IPS-18a (cell line): ENCODE measurements around the gene TMEM151A.

Experiments
- H3K27ac ChIP-seq: one replicate; pipeline ENCODE4 v1.5.1; 2013; ENCODE audit warnings: low read length
- H3K27me3 ChIP-seq: one replicate; pipeline ENCODE4 v1.6.1; 2013; ENCODE audit warnings: mild to moderate bottlenecking, low read length; ENCODE audit not compliant: control insufficient read depth, insufficient read depth
- H3K36me3 ChIP-seq: one replicate; pipeline ENCODE4 v1.6.1; 2013; ENCODE audit warnings: low read depth, low read length; ENCODE audit not compliant: control insufficient read depth
- H3K4me1 ChIP-seq: one replicate; pipeline ENCODE4 v1.6.1; 2013; ENCODE audit warnings: low read depth, low read length; ENCODE audit not compliant: control insufficient read depth
- H3K4me3 ChIP-seq: one replicate; pipeline ENCODE4 v1.5.1; 2013; ENCODE audit warnings: low read length
- H3K9ac ChIP-seq: one replicate; pipeline ENCODE4 v1.6.1; 2013; ENCODE audit warnings: mild to moderate bottlenecking, low read length, moderate library complexity
- H3K9me3 ChIP-seq: one replicate; pipeline ENCODE4 v1.6.1; 2013; ENCODE audit warnings: low read depth, low read length; ENCODE audit not compliant: control insufficient read depth

Gene TMEM151A

DNA sequence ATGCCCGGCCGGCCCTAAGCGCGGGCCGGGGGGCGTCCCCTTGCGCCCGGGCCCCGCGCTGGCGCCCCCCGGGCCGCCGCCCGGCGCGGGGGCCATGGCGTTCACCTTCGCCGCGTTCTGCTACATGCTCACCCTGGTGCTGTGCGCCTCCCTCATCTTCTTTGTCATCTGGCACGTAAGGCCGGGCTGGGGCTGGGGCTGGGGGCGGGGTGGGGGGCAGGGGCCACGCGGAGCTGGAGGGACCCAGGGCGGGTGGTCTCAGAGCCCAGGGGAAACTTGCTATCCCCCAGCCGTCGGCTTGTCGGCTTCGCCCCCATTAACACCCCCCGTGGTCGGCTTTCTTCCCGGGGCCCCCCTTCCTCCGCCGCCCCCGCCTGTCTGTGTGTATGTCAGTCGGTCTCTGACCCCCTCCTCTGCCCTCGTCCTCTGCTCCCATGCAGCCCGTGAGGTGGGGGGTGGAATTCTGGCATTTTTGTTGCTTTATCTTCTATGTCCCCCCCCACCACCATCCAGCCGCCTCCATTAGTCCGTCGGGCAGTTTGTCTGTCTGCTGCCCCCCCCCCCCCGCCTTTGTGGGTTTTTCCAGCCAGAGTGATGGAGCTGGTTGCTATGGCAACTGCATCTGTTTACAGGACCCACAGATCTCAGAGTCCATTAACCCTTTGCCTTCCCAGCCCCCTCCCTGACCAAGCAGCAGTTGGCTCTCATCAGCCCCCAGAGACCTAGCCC lies 13.2 kb upstream of the TMEM151A start:
- no peaks in the 10 kb centered on the region for H3K9me3 ChIP-seq
- H3K36me3 ChIP-seq: peaks cover 15% of the 10 kb centered on the region
- H3K4me3 ChIP-seq: peak overlapping the region; percentile 35
- peaks cover 12% of the 10 kb centered on the region for H3K4me1 ChIP-seq
- H3K27me3 ChIP-seq: no peaks in the 10 kb centered on the region
- peak overlapping the region; percentile 51 for H3K9ac ChIP-seq
- no peak overlapping the region for H3K27ac ChIP-seq

DNA sequence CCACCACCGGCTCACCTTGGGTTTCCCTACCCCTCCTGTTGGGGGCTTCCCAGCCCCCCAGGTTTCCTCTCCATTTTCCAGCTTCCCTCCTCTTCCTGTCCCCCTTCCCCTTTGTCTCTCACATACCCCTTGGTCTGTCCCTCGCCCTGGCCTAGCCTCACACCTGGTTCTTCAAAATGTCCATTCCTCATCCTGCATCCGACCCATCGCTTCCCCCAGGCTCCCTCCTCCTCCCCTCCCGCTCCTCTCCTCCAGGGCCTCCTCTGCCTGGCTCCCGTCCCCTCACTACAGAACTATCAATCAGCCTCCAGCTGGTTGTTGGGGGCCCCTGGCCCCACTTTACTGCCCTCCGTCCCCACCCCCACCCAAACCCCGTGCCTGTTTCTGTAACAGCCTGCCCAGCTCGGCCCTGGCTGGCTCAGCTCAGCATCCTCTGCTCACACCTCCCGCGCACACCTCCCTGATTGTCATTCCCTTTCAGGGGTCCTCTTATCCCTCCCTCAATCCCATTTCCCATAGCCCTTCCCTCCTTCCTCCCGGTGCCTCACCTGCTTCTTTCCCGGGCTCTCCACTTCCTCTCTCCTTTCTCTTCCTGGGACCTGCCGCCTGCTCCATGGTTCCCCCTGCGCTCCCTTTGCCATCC lies 12.5 kb upstream of the TMEM151A start:
- peak overlapping the region; percentile 51 for H3K9ac ChIP-seq
- H3K4me3 ChIP-seq: peak overlapping the region; percentile 35
- H3K9me3 ChIP-seq: no peaks in the 10 kb centered on the region
- no peak overlapping the region for H3K27ac ChIP-seq
- peaks cover 10% of the 10 kb centered on the region for H3K36me3 ChIP-seq
- no peaks in the 10 kb centered on the region for H3K27me3 ChIP-seq
- H3K4me1 ChIP-seq: peaks cover 12% of the 10 kb centered on the region

DNA sequence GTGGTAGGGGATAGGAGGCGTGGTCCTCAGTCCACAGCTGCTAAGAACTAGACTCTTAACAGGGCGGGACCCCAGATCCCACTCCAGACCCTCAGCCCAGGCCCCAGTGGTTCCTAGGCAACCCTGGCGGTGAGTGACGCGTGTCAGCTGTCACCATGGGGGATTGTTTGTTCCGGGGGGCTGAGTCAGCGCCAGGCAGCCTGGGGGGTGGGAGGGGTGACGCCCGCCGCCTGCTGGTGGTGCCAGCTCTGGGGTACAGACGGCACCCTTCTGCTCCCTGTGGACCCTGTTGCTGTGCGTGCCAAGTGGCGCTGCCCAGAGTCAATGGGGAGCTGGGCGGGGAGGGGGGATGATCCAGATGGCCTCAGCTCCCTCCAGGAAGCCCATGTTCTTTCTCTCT lies 11.3 kb upstream of the TMEM151A start:
- H3K9me3 ChIP-seq: no peaks in the 10 kb centered on the region
- H3K27ac ChIP-seq: no peak overlapping the region
- no peaks in the 10 kb centered on the region for H3K27me3 ChIP-seq
- peaks cover 2% of the 10 kb centered on the region for H3K36me3 ChIP-seq
- peaks cover 12% of the 10 kb centered on the region for H3K4me1 ChIP-seq
- no peak overlapping the region for H3K9ac ChIP-seq
- H3K4me3 ChIP-seq: no peak overlapping the region

DNA sequence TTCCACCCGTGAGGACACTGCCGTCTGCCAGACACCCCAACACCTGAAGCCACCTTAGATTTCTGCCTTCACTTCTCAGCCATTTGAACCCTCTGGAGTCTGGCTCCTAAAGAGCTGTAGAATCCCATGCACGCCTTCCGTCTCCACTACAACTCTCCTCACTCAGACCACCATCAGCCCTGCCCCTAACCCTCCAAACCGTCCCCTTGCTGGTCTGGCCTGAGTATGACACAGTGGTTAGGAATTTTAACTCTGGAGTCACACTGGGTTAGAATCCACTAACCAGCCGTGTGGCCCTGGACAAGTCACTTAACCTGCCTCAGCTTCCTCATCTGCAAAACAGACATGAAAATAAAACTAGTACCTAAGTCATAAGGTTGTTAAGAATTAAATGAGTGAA lies 10.7 kb upstream of the TMEM151A start:
- Histone ChIP-seq H3K27ac (no peak overlapping the region), H3K9me3 (no peaks in the 10 kb centered on the region), H3K36me3 (no peaks in the 10 kb centered on the region), H3K4me3 (no peak overlapping the region), H3K9ac (no peak overlapping the region), H3K27me3 (no peaks in the 10 kb centered on the region), H3K4me1 (peaks cover 12% of the 10 kb centered on the region)

DNA sequence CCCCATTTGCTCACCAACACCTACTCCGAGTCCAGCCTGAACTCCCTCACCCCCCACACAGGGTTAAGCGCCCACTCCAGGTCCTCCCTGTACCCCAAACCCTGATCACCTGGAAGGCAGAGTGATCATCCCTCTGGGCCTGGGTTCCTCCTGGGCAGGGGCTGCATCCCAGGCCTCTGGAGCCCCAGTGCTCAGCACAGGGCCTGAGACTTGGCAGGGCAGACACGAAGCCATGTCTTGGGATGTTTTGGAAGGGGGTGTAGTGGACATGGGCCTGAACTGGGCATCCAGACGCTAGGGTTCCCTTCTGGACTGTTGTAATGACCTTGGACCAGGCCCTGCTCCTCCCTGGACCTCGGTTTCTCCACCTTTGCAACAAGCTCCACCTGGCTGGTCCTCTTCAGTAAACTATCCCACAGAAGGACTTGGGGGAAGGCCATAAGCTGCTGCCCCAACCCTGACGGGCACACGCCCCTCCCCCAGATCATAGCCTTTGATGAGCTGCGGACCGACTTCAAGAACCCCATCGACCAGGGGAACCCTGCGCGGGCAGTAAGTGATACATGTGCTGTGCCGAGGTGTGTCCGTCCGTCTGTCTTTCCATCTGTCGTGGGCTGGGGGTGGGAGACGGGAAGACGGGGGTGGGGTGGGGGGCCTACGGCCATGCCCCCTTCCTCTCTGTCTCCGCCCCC lies 9.8 kb upstream of the TMEM151A start:
- Histone ChIP-seq H3K4me3 (no peak overlapping the region), H3K27ac (no peak overlapping the region), H3K36me3 (no peaks in the 10 kb centered on the region), H3K27me3 (no peaks in the 10 kb centered on the region), H3K4me1 (peaks cover 12% of the 10 kb centered on the region), H3K9ac (no peak overlapping the region), H3K9me3 (no peaks in the 10 kb centered on the region)

DNA sequence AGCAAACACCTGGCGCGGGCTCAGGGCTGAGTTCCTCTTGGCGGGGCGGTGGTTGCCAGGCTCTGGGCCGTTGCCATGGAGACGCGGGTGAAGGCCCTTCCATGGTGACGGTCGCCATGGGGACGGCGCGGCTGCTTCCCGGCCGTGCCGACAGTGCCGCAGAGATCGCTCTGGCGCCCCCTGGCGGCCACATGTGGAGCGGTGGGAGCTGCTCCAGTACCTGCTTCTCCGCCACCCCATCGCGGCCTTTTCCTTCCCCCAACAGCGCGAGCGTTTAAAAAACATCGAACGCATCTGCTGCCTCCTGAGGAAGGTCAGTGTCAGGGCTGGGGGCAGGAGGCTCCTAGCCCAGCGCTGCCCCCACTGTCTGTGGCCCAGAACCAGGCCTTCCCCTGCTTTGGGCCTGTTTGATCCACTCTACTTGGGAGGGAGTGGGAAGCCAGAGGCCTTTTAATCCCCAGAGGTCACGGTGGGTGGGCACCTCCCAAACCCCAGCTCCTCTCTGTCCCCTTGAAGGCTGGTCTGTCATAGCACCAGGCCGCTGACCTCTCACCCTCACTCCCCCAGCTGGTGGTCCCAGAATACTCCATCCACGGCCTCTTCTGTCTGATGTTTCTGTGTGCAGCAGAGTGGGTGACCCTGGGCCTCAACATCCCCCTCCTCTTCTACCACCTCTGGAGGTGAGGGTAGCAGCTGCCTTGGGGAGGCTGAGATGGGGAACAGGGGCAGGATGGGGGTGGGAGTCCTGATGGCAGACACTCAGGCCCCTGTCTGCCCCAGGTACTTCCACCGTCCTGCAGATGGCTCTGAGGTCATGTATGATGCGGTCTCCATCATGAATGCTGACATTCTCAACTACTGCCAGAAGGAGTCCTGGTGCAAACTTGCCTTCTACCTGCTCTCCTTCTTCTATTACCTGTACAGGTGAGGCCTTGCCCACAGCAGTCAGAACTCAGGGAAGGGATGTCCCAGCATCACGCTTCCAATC lies 8.9 kb upstream of the TMEM151A start:
- Histone ChIP-seq H3K36me3 (no peaks in the 10 kb centered on the region), H3K4me3 (no peak overlapping the region), H3K27me3 (no peaks in the 10 kb centered on the region), H3K4me1 (peaks cover 12% of the 10 kb centered on the region), H3K9me3 (no peaks in the 10 kb centered on the region), H3K27ac (no peak overlapping the region), H3K9ac (no peak overlapping the region)

DNA sequence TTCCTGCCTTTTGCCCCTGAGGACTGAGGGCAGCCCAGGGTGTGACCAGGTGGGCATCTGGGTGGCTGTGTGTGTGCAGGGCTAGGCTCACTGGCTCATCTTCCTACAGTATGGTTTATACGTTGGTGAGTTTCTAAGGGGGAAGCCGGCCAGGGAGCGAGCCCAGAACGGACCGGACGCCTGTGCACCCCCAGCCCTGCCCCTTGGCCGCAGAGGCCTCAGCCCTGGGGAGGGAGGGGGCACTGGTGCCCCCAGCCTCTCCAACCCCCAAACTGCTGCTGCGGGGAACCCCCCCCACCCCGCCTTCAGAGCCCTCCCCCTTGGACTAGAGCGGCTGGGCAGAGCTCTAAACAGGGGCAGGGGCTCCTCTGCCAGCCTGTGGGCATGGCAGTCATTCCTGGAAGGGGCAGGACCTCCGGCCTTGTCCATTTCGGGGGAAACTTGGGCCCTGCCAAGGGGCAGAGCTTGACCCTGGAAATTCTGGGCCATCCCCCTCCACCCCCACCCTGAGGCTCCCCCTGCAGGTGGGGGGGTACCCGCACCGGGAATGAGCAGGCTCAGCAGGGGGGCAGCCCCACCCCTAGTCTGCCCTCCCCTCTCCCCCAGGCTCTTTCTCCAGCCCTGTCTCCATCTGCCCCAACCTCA lies 8.1 kb upstream of the TMEM151A start:
- Histone ChIP-seq H3K4me3 (no peak overlapping the region), H3K27ac (no peak overlapping the region), H3K27me3 (no peaks in the 10 kb centered on the region), H3K9ac (no peak overlapping the region), H3K4me1 (peaks cover 12% of the 10 kb centered on the region), H3K36me3 (no peaks in the 10 kb centered on the region), H3K9me3 (no peaks in the 10 kb centered on the region)

DNA sequence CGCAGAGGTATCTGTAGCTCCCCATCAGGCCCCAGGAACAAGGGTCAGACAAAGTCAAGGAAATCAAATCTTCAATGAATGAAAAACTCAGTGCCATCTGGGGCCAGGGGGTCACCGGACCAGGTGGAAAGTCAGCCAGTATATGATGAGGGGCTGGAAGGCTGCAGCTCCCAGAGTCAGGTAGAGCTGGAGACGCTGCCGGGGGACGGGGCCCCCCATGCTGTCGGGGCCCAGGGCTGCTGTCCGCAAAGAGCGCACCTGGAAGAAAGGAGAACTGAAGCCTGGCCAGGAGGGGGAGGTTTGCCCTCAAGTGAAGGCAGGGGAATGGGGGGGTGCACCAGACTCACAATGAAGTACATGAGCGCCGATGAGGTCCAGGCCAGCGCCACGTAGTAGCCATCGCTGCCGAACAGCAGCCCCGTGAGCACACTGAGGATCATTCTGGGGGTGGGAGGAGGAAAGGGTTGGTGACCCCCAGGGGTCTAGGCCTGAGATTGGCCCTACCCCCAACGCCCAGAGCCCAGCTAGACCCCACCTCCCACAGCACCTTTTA lies 7.1 kb upstream of the TMEM151A start:
- no peaks in the 10 kb centered on the region for H3K36me3 ChIP-seq

DNA sequence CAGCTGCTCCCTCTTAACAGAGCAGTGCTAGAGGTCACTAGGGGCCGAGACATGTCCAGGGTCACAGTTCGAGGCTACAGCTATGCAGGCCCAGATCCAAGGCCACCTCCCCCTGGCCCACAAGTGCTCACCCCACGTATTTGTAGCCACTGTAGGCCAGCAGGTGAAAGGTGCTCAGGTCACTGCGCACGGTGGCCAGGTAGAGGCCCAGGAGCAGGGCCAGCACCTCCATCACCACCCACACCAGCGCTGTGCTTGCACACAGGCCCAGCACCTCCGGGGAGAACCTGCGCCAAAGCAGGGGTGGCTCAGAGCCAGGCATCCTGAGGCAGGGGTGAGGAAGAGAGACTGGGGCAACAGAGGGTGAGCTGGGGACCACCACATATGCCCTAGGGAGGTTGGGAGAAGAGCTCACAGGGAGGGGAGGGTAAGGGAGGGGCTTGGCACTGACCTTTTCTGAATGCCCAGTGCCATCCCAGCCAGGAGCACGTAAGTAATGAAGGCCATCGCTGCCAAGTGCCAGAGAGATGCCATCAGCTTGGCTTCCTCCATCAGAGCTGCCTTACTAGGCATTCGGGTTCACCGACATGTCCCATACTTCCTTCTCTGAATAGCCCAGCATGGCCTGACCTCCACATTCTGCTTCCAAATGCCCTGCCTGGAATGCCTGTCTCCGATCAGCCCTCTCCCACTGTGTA lies 6.3 kb upstream of the TMEM151A start:
- H3K4me1 ChIP-seq: peaks cover 15% of the 10 kb centered on the region

More for the DNA sequence above, 7.1 kb upstream of the TMEM151A start:
- Histone ChIP-seq H3K27ac (no peak overlapping the region), H3K27me3 (no peaks in the 10 kb centered on the region), H3K4me3 (no peak overlapping the region), H3K4me1 (peaks cover 8% of the 10 kb centered on the region), H3K9ac (no peak overlapping the region), H3K9me3 (no peaks in the 10 kb centered on the region)

DNA sequence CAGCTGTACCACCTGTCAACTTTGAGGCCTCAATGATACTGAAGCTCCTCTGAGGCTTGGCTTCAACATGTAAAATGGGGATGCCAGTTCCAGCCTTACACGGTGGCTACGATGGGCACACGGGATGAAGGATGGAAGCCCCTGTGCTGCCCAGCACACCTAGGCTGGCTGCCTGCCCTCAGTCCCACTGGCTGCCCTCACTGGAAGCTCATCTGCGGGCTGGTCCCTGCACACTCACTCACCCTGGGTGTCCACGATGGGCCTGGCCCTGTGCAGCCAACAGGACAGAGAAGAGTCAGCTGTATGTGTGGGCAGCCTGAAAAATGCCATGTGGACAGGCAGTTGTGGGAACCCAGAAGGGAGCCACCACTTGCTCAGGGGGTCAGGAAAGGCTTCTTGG lies 5.0 kb upstream of the TMEM151A start:
- H3K27me3 ChIP-seq: peaks cover 18% of the 10 kb centered on the region
- no peak overlapping the region for H3K9ac ChIP-seq
- H3K27ac ChIP-seq: no peak overlapping the region
- no peak overlapping the region for H3K4me3 ChIP-seq
- no peaks in the 10 kb centered on the region for H3K9me3 ChIP-seq
- peaks cover 14% of the 10 kb centered on the region for H3K4me1 ChIP-seq
- H3K36me3 ChIP-seq: no peaks in the 10 kb centered on the region

More for the DNA sequence above, 6.3 kb upstream of the TMEM151A start:
- H3K36me3 ChIP-seq: no peaks in the 10 kb centered on the region
- no peak overlapping the region for H3K9ac ChIP-seq
- H3K27ac ChIP-seq: no peak overlapping the region
- no peaks in the 10 kb centered on the region for H3K9me3 ChIP-seq
- H3K27me3 ChIP-seq: peaks cover 6% of the 10 kb centered on the region
- no peak overlapping the region for H3K4me3 ChIP-seq
